ENCODE measurements around the gene SSUH2. TPM values are rescaled to one million over a fixed set of nuclear protein-coding genes. Genes with fewer than 3 reads are reported as not detected.

SSUH2 gene
- total and polyA plus RNA-seq, 2 experiments from 2014 or later = 0.73 to 2.3 TPM

DNA sequence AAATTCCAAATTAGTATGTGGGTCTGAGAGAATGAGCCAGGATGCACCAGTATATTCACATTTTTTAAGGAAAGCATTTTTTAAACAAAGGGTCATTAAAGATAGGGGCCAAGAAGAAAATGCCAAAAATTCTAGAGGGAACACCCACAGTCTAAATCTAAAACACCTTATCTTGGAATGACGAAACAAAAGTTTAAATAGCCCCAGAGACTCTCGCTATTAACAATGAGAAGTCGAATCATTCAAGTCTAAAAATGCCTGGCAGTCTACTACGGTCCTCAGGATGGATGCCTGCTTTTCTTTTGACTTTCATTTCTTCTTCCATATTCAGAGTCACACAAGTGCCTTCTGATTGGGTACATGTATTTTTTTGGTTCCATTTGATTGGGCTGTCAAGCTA is 66.3 kb downstream of the SSUH2 start (continued):
- TF ChIP-seq, protein P1, sequence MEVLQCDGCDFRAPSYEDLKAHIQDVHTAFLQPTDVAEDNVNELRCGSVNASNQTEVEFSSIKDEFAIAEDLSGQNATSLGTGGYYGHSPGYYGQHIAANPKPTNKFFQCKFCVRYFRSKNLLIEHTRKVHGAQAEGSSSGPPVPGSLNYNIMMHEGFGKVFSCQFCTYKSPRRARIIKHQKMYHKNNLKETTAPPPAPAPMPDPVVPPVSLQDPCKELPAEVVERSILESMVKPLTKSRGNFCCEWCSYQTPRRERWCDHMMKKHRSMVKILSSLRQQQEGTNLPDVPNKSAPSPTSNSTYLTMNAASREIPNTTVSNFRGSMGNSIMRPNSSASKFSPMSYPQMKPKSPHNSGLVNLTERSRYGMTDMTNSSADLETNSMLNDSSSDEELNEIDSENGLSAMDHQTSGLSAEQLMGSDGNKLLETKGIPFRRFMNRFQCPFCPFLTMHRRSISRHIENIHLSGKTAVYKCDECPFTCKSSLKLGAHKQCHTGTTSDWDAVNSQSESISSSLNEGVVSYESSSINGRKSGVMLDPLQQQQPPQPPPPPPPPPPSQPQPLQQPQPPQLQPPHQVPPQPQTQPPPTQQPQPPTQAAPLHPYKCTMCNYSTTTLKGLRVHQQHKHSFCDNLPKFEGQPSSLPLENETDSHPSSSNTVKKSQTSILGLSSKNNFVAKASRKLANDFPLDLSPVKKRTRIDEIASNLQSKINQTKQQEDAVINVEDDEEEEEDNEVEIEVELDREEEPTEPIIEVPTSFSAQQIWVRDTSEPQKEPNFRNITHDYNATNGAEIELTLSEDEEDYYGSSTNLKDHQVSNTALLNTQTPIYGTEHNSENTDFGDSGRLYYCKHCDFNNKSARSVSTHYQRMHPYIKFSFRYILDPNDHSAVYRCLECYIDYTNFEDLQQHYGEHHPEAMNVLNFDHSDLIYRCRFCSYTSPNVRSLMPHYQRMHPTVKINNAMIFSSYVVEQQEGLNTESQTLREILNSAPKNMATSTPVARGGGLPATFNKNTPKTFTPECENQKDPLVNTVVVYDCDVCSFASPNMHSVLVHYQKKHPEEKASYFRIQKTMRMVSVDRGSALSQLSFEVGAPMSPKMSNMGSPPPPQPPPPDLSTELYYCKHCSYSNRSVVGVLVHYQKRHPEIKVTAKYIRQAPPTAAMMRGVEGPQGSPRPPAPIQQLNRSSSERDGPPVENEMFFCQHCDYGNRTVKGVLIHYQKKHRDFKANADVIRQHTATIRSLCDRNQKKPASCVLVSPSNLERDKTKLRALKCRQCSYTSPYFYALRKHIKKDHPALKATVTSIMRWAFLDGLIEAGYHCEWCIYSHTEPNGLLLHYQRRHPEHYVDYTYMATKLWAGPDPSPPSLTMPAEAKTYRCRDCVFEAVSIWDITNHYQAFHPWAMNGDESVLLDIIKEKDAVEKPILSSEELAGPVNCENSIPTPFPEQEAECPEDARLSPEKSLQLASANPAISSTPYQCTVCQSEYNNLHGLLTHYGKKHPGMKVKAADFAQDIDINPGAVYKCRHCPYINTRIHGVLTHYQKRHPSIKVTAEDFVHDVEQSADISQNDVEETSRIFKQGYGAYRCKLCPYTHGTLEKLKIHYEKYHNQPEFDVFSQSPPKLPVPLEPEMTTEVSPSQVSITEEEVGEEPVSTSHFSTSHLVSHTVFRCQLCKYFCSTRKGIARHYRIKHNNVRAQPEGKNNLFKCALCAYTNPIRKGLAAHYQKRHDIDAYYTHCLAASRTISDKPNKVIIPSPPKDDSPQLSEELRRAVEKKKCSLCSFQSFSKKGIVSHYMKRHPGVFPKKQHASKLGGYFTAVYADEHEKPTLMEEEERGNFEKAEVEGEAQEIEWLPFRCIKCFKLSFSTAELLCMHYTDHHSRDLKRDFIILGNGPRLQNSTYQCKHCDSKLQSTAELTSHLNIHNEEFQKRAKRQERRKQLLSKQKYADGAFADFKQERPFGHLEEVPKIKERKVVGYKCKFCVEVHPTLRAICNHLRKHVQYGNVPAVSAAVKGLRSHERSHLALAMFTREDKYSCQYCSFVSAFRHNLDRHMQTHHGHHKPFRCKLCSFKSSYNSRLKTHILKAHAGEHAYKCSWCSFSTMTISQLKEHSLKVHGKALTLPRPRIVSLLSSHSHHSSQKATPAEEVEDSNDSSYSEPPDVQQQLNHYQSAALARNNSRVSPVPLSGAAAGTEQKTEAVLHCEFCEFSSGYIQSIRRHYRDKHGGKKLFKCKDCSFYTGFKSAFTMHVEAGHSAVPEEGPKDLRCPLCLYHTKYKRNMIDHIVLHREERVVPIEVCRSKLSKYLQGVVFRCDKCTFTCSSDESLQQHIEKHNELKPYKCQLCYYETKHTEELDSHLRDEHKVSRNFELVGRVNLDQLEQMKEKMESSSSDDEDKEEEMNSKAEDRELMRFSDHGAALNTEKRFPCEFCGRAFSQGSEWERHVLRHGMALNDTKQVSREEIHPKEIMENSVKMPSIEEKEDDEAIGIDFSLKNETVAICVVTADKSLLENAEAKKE (CRISPR knock-in tag; IDR thresholded peaks at IDR 0.05) = no peak
- TF ChIP-seq, protein P2, sequence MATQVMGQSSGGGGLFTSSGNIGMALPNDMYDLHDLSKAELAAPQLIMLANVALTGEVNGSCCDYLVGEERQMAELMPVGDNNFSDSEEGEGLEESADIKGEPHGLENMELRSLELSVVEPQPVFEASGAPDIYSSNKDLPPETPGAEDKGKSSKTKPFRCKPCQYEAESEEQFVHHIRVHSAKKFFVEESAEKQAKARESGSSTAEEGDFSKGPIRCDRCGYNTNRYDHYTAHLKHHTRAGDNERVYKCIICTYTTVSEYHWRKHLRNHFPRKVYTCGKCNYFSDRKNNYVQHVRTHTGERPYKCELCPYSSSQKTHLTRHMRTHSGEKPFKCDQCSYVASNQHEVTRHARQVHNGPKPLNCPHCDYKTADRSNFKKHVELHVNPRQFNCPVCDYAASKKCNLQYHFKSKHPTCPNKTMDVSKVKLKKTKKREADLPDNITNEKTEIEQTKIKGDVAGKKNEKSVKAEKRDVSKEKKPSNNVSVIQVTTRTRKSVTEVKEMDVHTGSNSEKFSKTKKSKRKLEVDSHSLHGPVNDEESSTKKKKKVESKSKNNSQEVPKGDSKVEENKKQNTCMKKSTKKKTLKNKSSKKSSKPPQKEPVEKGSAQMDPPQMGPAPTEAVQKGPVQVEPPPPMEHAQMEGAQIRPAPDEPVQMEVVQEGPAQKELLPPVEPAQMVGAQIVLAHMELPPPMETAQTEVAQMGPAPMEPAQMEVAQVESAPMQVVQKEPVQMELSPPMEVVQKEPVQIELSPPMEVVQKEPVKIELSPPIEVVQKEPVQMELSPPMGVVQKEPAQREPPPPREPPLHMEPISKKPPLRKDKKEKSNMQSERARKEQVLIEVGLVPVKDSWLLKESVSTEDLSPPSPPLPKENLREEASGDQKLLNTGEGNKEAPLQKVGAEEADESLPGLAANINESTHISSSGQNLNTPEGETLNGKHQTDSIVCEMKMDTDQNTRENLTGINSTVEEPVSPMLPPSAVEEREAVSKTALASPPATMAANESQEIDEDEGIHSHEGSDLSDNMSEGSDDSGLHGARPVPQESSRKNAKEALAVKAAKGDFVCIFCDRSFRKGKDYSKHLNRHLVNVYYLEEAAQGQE (IDR thresholded peaks at IDR 0.05; ENCODE audit: unreplicated experiment) = no peak

- H3K27ac Mint-ChIP-seq = no peak overlapping the region
- Histone ChIP-seq H3K79me2 (replicated peaks; ENCODE audit: insufficient read depth) (no peaks in the 10 kb centered on the region), H2AFZ (no peak overlapping the region), H3K4me2 (no peak overlapping the region), H3K36me3 (ENCODE audit: insufficient read depth) (no peaks in the 10 kb centered on the region; the same call in 1 of the 2 replicates), H3K27me3 (ENCODE audit: insufficient read depth) (no peaks in the 10 kb centered on the region), H4K20me1 (replicated peaks; ENCODE audit: insufficient read depth) (no peaks in the 10 kb centered on the region), H3K27ac (ENCODE audit: low read depth) (no peak overlapping the region), H3F3A (replicated peaks; ENCODE audit: low read depth) (no peaks in the 10 kb centered on the region), H3K9me2 (ENCODE audit: insufficient read depth) (no peaks in the 10 kb centered on the region), H3K4me3 (no peak overlapping the region), H3K4me1 (ENCODE audit: insufficient read depth) (peaks cover 6% of the 10 kb centered on the region; the same call in 1 of the 2 replicates)
- no peaks in the 10 kb centered on the region for H3K9me3 Mint-ChIP-seq
- H3K4me3 Mint-ChIP-seq = no peak overlapping the region
- peaks cover 5% of the 10 kb centered on the region for H3K27me3 Mint-ChIP-seq (ENCODE audit: insufficient read depth, low read depth, poor library complexity)
- H3K36me3 Mint-ChIP-seq (ENCODE audit: low read depth) = no peaks in the 10 kb centered on the region
- DNase-seq (ENCODE audit: low spot score) = no peak
- peaks cover 10% of the 10 kb centered on the region; the same call in 2 of the 3 replicates for H3K4me1 Mint-ChIP-seq
- no peak for ATAC-seq
- TF ChIP-seq CTCF (conservative IDR thresholded peaks at IDR 0.05; ENCODE audit: low read depth in 2 of 2) (no peak), JUNB (IDR thresholded peaks at IDR 0.05; ENCODE audit: unreplicated experiment) (no peak), NANOG (IDR thresholded peaks at IDR 0.05; ENCODE audit: borderline replicate concordance) (no peak), CREB1 (CRISPR knock-in tag; IDR thresholded peaks at IDR 0.05; ENCODE audit: low read depth) (no peak), EZH2phosphoT487 (IDR thresholded peaks at IDR 0.05; ENCODE audit: unreplicated experiment) (no peak), EZH2 (IDR thresholded peaks at IDR 0.05; ENCODE audit: low read depth, unreplicated experiment) (no peak)
- TF ChIP-seq, protein P3, sequence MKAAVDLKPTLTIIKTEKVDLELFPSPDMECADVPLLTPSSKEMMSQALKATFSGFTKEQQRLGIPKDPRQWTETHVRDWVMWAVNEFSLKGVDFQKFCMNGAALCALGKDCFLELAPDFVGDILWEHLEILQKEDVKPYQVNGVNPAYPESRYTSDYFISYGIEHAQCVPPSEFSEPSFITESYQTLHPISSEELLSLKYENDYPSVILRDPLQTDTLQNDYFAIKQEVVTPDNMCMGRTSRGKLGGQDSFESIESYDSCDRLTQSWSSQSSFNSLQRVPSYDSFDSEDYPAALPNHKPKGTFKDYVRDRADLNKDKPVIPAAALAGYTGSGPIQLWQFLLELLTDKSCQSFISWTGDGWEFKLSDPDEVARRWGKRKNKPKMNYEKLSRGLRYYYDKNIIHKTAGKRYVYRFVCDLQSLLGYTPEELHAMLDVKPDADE (IDR thresholded peaks at IDR 0.05) = no peak
These were observed 67.6 kb downstream of the SSUH2 start for GRCh38 chr3:8576841-8577571.
